ENCODE measurements around the gene NRIP2. TPM values are rescaled to one million over a fixed set of nuclear protein-coding genes. Genes with fewer than 3 reads are reported as not detected.
A peak's percentile ranks its signal among the peaks of the same experiment; 100 is the strongest.

The NRIP2 gene
- total RNA-seq, 1 donor from 2014 or later: 0.61 TPM

DNA sequence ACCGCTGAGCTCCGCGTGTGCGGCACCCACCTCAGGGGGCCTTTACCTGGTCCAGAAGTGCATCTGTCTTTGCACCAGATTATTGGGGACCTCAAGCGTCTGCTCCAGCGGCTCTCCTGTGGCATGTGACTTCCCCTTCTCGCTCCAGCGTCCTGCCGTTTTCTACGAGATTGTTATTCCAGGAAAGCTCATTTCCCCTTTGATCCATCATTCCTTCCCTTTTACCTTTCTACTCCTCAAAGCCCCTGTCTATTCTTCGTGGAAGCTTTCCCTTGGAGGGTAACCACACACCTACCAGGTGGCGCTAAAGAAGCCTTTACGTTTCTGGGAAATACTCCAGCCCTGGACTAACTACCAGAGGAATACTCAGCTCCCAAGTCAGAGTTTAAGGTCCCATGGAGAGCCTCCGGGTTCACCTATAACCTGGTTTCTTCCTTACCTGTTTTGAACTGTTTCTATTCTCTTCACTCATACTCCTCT lies 38.6 kb downstream of the NRIP2 start:
- ATAC-seq: no peak
- intact Hi-C loops (cut with DNase I): no loop called here

DNA sequence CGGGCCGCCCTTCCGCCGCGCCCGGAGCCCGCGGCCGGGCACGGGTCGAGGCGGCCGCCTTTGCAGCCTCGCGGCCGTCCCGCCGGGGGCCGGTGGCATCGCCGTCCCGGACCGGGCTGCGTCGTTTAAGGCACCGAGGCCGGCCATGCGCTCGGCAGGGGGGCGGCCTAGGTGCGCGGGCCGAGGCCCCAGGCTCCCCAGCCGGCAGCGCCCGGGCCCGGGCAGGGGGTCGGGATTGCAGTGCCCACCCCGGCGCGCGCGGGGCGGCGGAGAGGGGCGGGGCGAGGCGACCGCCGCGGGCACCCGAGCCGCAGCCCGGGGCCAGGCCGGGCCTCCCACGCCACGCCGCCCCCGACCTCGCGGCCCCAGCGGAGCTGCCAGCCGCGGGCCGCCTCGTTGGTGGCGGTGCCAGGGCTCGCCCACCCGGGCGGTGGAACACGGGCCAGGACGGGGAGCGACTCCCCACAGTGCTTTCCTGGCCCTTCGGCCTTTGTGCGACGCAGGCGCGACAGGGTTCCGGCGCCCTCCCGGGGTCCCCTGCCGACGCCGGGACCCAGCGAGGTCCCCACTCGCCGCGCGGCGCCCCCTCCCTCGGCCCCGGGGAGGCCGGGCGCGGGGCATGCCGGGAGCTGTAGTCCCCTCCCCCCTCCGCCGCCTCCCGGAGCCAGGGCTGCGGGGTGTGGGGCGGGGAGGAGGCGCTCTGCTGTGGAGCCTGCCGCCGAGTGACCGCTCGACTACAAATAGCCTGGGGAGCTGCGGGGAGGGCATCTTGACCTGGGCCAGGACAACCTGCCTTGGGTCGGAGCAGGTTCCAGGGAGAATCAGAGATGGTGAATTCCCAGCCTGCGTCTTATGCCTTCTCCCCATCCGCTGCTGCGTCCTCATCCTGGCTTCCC lies 39.3 kb downstream of the NRIP2 start:
- Histone ChIP-seq H3K4me1 (peaks cover 21% of the 10 kb centered on the region), H3K36me3 (peaks cover 32% of the 10 kb centered on the region), H3K9me3 (no peaks in the 10 kb centered on the region), H3K27ac (peak overlapping the region; percentile 51), H3K27me3 (no peaks in the 10 kb centered on the region), H3K4me3 (peak overlapping the region; percentile 68)
- intact Hi-C loops (cut with DNase I): no loop called here
- DNase-seq (peak; percentile 89), ATAC-seq (peak; percentile 87)
- TF ChIP-seq, protein P1, sequence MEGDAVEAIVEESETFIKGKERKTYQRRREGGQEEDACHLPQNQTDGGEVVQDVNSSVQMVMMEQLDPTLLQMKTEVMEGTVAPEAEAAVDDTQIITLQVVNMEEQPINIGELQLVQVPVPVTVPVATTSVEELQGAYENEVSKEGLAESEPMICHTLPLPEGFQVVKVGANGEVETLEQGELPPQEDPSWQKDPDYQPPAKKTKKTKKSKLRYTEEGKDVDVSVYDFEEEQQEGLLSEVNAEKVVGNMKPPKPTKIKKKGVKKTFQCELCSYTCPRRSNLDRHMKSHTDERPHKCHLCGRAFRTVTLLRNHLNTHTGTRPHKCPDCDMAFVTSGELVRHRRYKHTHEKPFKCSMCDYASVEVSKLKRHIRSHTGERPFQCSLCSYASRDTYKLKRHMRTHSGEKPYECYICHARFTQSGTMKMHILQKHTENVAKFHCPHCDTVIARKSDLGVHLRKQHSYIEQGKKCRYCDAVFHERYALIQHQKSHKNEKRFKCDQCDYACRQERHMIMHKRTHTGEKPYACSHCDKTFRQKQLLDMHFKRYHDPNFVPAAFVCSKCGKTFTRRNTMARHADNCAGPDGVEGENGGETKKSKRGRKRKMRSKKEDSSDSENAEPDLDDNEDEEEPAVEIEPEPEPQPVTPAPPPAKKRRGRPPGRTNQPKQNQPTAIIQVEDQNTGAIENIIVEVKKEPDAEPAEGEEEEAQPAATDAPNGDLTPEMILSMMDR (IDR thresholded peaks at IDR 0.05): no peak

More for the DNA sequence above, 38.6 kb downstream of the NRIP2 start:
- peak overlapping the region; percentile 68 for H3K4me3 ChIP-seq
- no peak for DNase-seq
- H3K36me3 ChIP-seq: peaks cover 39% of the 10 kb centered on the region
- peaks cover 21% of the 10 kb centered on the region for H3K4me1 ChIP-seq
- TF ChIP-seq, protein P1 (IDR thresholded peaks at IDR 0.05): no peak
- peak overlapping the region; percentile 51 for H3K27ac ChIP-seq
- no peaks in the 10 kb centered on the region for H3K27me3 ChIP-seq
- no peaks in the 10 kb centered on the region for H3K9me3 ChIP-seq

DNA sequence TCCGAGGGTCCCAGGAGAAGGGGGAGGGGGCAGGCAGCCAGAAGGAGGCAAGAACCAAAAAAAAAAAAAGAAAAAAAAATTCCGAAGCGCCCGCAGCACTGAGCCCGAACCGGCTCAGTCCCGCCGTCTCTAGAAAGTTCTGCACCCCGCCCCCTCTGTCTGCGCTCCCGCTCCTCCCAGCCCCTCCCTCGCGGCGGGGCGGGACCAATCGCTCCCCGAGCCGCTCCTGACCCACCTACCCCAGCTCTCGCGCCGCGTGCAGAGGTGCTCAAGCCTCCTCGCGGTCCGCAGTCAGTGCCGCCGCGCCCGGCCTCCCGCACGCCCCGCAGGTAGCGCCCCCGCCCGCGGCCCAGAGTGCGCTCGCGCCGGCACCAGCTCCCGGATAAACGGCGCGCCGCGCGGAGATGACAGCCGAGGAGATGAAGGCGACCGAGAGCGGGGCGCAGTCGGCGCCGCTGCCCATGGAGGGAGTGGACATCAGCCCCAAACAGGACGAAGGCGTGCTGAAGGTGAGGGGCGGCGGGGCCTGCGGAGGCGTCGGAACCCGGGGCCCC lies 40.0 kb downstream of the NRIP2 start, which contains the start of gene FKBP4:
Gene FKBP4 (plus strand): TSS at position 235 of the 554 bp plus-strand sequence. CDS start 170 bp downstream, at position 405.
- H3K4me3 ChIP-seq: peak within 1 kb of the TSS; percentile 68
- H3K27ac ChIP-seq: peak within 1 kb of the TSS; percentile 51
- H3K27me3 ChIP-seq: no peaks in the 10 kb centered on the region
- H3K4me1 ChIP-seq: peaks cover 21% of the 10 kb centered on the region
- TF ChIP-seq, protein P1 (IDR thresholded peaks at IDR 0.05): no peak
- ATAC-seq (peak; percentile 96), DNase-seq (peak; percentile 95)
- intact Hi-C loops (cut with DNase I): no loop called here
- peaks cover 25% of the 10 kb centered on the region for H3K36me3 ChIP-seq
- H3K9me3 ChIP-seq: no peaks in the 10 kb centered on the region

DNA sequence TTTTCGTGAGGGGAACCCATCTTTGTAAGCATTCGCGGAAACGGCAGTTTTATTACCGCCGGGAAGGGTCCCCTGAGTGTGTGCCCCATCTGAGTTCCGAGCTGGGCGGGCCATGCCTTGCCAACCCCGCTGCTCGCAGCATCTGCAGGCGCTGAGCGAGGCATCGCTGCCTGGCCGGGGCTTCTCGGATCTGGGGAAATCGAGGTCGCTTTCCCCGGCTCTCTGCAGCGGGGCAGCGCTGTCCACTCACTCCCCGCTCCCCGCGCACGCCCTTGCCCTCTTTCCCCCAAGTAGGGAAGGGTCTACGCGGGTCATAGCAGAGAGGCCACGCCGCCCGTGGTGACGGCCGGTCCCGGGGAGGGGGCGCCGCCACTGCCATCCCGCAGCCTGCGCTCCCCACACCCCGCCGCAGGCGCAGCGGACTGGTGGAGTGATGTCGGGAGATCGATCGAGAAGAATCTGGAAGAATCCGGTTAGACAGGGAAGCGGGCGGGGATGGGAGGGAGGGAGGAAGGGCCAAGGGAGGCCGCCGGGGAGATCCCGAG lies 40.6 kb downstream of the NRIP2 start:
- DNase-seq: no peak
- Histone ChIP-seq H3K27me3 (no peaks in the 10 kb centered on the region), H3K36me3 (peaks cover 20% of the 10 kb centered on the region), H3K4me3 (peak overlapping the region; percentile 68), H3K9me3 (no peaks in the 10 kb centered on the region), H3K4me1 (peaks cover 21% of the 10 kb centered on the region), H3K27ac (no peak overlapping the region)
- ATAC-seq: peak; percentile 41
- intact Hi-C loops (cut with DNase I): no loop called here
- TF ChIP-seq, protein P1 (IDR thresholded peaks at IDR 0.05): no peak

DNA sequence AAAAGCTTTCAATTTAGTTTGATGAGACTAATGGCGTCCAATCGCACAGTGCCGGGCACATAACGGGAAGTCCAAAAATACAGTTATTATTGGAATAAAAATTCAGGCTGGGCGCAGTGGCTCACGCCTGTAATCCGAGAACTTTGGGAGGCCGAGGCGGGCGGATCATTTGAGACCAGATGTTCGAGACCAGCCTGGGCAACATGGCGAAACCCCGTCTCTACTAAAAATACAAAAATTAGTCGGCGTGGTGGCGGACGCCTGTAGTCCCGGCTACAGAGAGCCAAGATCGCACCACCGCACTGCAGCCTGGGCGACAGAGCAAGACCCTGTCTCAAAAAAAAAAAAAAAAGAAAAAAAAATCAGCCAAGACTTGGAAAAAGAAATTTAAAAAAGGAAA lies 41.3 kb downstream of the NRIP2 start:
- peaks cover 13% of the 10 kb centered on the region for H3K36me3 ChIP-seq
- TF ChIP-seq, protein P1 (IDR thresholded peaks at IDR 0.05): no peak
- ATAC-seq: no peak
- no peaks in the 10 kb centered on the region for H3K9me3 ChIP-seq
- H3K27me3 ChIP-seq: no peaks in the 10 kb centered on the region
- peaks cover 21% of the 10 kb centered on the region for H3K4me1 ChIP-seq
- no peak overlapping the region for H3K27ac ChIP-seq
- no peak for DNase-seq
- no peak overlapping the region for H3K4me3 ChIP-seq
- intact Hi-C loops (cut with DNase I): no loop called here
